Adrenal gland (tissue), 5 donors: ENCODE data around the gene MCTP2.

Source experiments
- CTCF ChIP-seq, 6 experiments: fragments of 450-650 bp in 4 of 6; fragments of 200-600 bp in 2 of 6; sonication (generic) in 1 of 6; IDR thresholded peaks; 1 replicate in 5 of 6; 2 replicates in 1 of 6; pipeline versions ENCODE4 v1.5.1 to v1.8.0; 2016 to 2021; ENCODE audit warnings: antibody characterized with exemption in 6 of 6, mild to moderate bottlenecking in 2 of 6, moderate library complexity in 1 of 6
- POLR2A ChIP-seq, 2 donors: fragments of 450-650 bp; IDR thresholded peaks; one replicate each; pipeline ENCODE4 v1.6.1; 2017; ENCODE audit warnings: antibody characterized with exemption in 2 of 2, mild to moderate bottlenecking in 2 of 2, moderate library complexity in 1 of 2
- donor health status: DM: no; HTN: no; CAD: no.

- no peak for TF ChIP-seq CTCF (IDR thresholded peaks at IDR 0.05)
- no peak for TF ChIP-seq POLR2A (IDR thresholded peaks at IDR 0.05)
Observed at GRCh38 chr15:94403331-94403730, 172.0 kb downstream of the MCTP2 start.
